PC-9 (cell line): ENCODE data around the gene FAM168A. TPM values are rescaled to one million over a fixed set of nuclear protein-coding genes. Genes with fewer than 3 reads are reported as not detected.

ENCODE experiments used
- BruUV-seq: library from RNA; stranded (reverse); fragments of 400-500 nt; replicated peaks from 2 replicates; lab custom pipeline; 2021; lab: Mats Ljungman, UMichigan
- CTCF ChIA-PET: fragments of 300-600 bp; sonication (Branson Sonifier 250); formaldehyde crosslinking; loops from one replicate; lab custom pipeline; 2022; ENCODE audit warnings: antibody characterized with exemption; lab: Charles Lee
- POLR2A ChIA-PET: fragments of 300-600 bp; sonication (Branson Sonifier 250); formaldehyde crosslinking; loops from one replicate; lab custom pipeline; 2022; ENCODE audit warnings: antibody characterized with exemption; ENCODE audit not compliant: unreplicated experiment; lab: Charles Lee
- DNase-seq, 2 experiments: peaks; one replicate each; pipeline versions ENCODE4 v3.0.0 to v3.0.0-alpha.2; 2015 to 2022; ENCODE audit warnings: mixed read lengths in 1 of 2
- H2AFZ ChIP-seq: fragments of 200-600 bp; sonication (generic); 2 replicates; pipeline ENCODE4 v1.8.1; 2017; ENCODE audit warnings: antibody characterized with exemption
- H3F3A ChIP-seq: fragments of 200-600 bp; sonication (generic); 2 replicates; pipeline ENCODE4 v1.8.1; 2017; ENCODE audit warnings: antibody characterized with exemption, mild to moderate bottlenecking, low read depth; ENCODE audit not compliant: insufficient read depth
- H3K27ac ChIP-seq: fragments of 200-600 bp; sonication (generic); 2 replicates; pipeline ENCODE4 v1.6.1; 2016; ENCODE audit warnings: mixed run types
- H3K27me3 ChIP-seq: fragments of 200-600 bp; sonication (generic); 2 replicates; pipeline ENCODE4 v1.6.1; 2016; ENCODE audit warnings: low read depth, mixed run types; ENCODE audit not compliant: insufficient read depth
- H3K36me3 ChIP-seq: fragments of 200-600 bp; sonication (generic); 2 replicates; pipeline ENCODE4 v1.6.1; 2016; ENCODE audit warnings: low read depth, mixed run types
- H3K4me1 ChIP-seq: fragments of 200-600 bp; sonication (generic); replicated peaks from 2 replicates; pipeline ENCODE4 v1.6.1; 2016; ENCODE audit warnings: mixed run types; ENCODE audit not compliant: insufficient read depth
- H3K4me2 ChIP-seq: fragments of 200-600 bp; sonication (generic); 2 replicates; pipeline ENCODE4 v1.6.1; 2017; ENCODE audit warnings: mixed run types
- H3K4me3 ChIP-seq: fragments of 200-600 bp; sonication (generic); 2 replicates; pipeline ENCODE4 v1.6.1; 2016; ENCODE audit warnings: mixed run types
- H3K79me2 ChIP-seq: fragments of 200-600 bp; sonication (generic); 2 replicates; pipeline ENCODE4 v1.6.1; 2017; ENCODE audit warnings: low read depth, mixed run types
- H3K9me2 ChIP-seq: fragments of 200-600 bp; sonication (generic); 2 replicates; pipeline ENCODE4 v1.8.1; 2017; ENCODE audit warnings: mild to moderate bottlenecking; ENCODE audit not compliant: insufficient read depth
- H3K9me3 ChIP-seq: fragments of 200-600 bp; sonication (generic); 2 replicates; pipeline ENCODE4 v1.8.1; 2016; ENCODE audit warnings: low read depth; ENCODE audit not compliant: insufficient read depth
- H4K20me1 ChIP-seq: fragments of 200-600 bp; sonication (generic); 2 replicates; pipeline ENCODE4 v1.8.1; 2017; ENCODE audit not compliant: insufficient read depth
- EZH2 ChIP-seq: fragments of 200-600 bp; sonication (generic); IDR thresholded peaks from 2 replicates; pipeline ENCODE4 v1.8.0; 2017; ENCODE audit warnings: antibody characterized with exemption, low read depth
- intact Hi-C: fragments of 100-400 bp; cut with micrococcal nuclease; formaldehyde crosslinking; loops from one replicate; pipeline ENCODE4 v1.10.0; 2022; ENCODE audit not compliant: unreplicated experiment
- total RNA-seq: library from RNA; stranded (reverse); gene quantifications from 2 replicates; pipeline ENCODE4 v1.2.3, GENCODE V29; 2021
- TF ChIP-seq, protein P1 (sequence below): fragments of 200-600 bp; sonication (generic); conservative IDR thresholded peaks from 2 replicates; pipeline ENCODE4 v1.6.1; 2017; ENCODE audit warnings: mixed run types, antibody characterized with exemption, mild to moderate bottlenecking, moderate library complexity

The FAM168A gene
- total RNA-seq, 1 experiment from 2014 or later: 51.2 TPM

DNA sequence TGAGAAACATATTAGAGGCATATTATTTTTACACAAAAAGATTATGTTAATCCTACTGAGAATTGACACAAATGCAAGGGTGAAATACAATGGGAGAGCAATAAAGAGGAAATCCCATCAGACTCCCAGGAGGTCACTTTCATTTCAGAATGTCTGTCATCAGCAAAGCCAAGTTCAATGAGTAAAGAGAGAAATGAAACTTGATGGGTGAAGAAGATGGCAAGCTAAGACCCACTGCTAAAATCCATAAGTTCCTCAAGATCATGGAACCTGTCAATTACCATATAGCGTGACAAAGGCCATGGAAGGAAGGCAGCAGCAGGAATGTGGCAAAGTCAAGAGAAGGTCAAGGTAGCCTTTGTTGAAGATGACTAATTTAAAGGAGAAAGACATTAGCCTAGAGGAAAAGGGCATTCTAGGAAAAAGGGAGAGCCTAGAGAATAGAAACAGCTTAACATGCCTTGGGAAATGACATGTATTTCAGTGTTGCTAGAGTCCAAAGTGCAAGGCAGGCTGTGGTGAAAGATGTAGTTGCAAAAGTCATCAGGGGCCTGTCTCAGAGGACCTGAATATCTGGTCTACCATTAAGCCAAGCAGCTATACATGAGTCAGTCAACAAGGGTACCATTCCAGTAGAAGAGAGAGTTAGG, 43.1 kb downstream of the FAM168A start:
- no peak overlapping the region for H2AFZ ChIP-seq
- no peaks in the 10 kb centered on the region for H3K79me2 ChIP-seq
- H3K9me3 ChIP-seq: no peaks in the 10 kb centered on the region; the same call in 1 of the 2 replicates
- H3K4me2 ChIP-seq: no peak overlapping the region
- H3K27ac ChIP-seq: no peak overlapping the region
- ChIA-PET POLR2A (no interaction called here), CTCF (no interaction called here)
- DNase-seq: no peak
- BruUV-seq: no TSS peak
- no peaks in the 10 kb centered on the region for H3K4me1 ChIP-seq
- intact Hi-C loops: no loop called here
- no peaks in the 10 kb centered on the region for H3K9me2 ChIP-seq
- no peaks in the 10 kb centered on the region for H3K36me3 ChIP-seq
- no peaks in the 10 kb centered on the region for H3K27me3 ChIP-seq
- H4K20me1 ChIP-seq: no peaks in the 10 kb centered on the region
- TF ChIP-seq, protein P1, sequence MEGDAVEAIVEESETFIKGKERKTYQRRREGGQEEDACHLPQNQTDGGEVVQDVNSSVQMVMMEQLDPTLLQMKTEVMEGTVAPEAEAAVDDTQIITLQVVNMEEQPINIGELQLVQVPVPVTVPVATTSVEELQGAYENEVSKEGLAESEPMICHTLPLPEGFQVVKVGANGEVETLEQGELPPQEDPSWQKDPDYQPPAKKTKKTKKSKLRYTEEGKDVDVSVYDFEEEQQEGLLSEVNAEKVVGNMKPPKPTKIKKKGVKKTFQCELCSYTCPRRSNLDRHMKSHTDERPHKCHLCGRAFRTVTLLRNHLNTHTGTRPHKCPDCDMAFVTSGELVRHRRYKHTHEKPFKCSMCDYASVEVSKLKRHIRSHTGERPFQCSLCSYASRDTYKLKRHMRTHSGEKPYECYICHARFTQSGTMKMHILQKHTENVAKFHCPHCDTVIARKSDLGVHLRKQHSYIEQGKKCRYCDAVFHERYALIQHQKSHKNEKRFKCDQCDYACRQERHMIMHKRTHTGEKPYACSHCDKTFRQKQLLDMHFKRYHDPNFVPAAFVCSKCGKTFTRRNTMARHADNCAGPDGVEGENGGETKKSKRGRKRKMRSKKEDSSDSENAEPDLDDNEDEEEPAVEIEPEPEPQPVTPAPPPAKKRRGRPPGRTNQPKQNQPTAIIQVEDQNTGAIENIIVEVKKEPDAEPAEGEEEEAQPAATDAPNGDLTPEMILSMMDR: no peak
- TF ChIP-seq EZH2: no peak
- no peak overlapping the region for H3K4me3 ChIP-seq
- H3F3A ChIP-seq: peaks cover 4% of the 10 kb centered on the region; the same call in 1 of the 2 replicates

DNA sequence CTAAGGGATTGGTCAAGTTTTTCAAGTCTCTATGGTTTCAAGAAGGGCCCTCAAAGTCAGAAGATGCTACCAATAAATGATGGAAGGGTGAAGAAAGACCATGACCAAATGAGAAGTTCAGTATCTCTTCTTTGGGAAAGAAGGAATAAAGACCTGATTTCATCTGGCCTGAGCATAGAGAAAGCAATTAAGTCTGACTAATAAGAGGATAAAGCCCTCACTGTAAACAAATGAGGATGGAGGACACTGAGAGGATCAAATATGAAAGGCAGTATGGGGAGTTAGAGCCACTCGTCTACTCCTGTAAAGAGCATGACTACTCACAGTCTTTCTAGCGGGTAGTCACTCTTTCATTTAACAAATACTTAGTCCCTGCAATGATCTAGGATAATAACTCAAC, 44.6 kb downstream of the FAM168A start:
- ChIA-PET POLR2A (no interaction called here), CTCF (no interaction called here)
- H3K27me3 ChIP-seq: no peaks in the 10 kb centered on the region
- H3K9me2 ChIP-seq: no peaks in the 10 kb centered on the region
- DNase-seq: no peak
- no peaks in the 10 kb centered on the region for H3K79me2 ChIP-seq
- no peak overlapping the region for H3K4me3 ChIP-seq
- H3K4me2 ChIP-seq: no peak overlapping the region
- no TSS peak for BruUV-seq
- no peaks in the 10 kb centered on the region; the same call in 1 of the 2 replicates for H3K9me3 ChIP-seq
- no peak overlapping the region for H3K27ac ChIP-seq
- H3K4me1 ChIP-seq: no peaks in the 10 kb centered on the region
- intact Hi-C loops: no loop called here
- TF ChIP-seq, protein P1: no peak
- no peak for TF ChIP-seq EZH2
- no peaks in the 10 kb centered on the region for H3K36me3 ChIP-seq
- peaks cover 4% of the 10 kb centered on the region; the same call in 1 of the 2 replicates for H3F3A ChIP-seq
- H4K20me1 ChIP-seq: no peaks in the 10 kb centered on the region
- H2AFZ ChIP-seq: no peak overlapping the region

DNA sequence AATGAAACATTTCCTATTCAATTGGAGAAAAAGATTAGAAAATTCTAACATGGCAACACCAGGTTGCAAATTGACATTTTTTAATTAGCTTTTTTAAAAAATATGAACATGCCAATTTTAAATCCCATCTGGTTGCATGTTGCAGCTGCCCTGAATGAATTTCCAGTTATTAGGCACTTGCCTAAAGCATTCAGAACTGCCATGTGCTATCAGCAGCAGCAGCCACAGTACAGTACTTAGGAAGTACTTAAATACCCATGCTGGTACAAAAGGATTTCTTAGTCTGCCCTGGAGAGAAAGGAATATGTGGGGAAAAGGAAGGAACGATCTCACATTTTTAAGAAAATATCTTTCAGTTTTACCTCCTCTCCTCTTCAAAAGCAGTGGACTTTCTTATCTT, 46.2 kb downstream of the FAM168A start:
- ChIA-PET POLR2A (interaction anchor here (0.6 kb wide), 1 partner anchor 13 kb away, joined by 3 read pairs; no protein-coding TSS in a partner anchor), CTCF (no interaction called here)
- TF ChIP-seq, protein P1: no peak
- no peak for TF ChIP-seq EZH2

More for the DNA sequence above, 46.2 kb downstream of the FAM168A start:
- Histone ChIP-seq H3F3A (peaks cover 4% of the 10 kb centered on the region; the same call in 1 of the 2 replicates), H3K9me3 (no peaks in the 10 kb centered on the region), H3K4me2 (no peak overlapping the region), H3K27ac (no peak overlapping the region), H3K36me3 (no peaks in the 10 kb centered on the region), H3K4me3 (no peak overlapping the region), H3K79me2 (no peaks in the 10 kb centered on the region), H2AFZ (no peak overlapping the region), H3K27me3 (no peaks in the 10 kb centered on the region), H3K9me2 (no peaks in the 10 kb centered on the region), H3K4me1 (no peaks in the 10 kb centered on the region), H4K20me1 (no peaks in the 10 kb centered on the region)
- no peak for DNase-seq
- intact Hi-C loops: no loop called here
- no TSS peak for BruUV-seq
